H9 (cell line): ENCODE results near the gene HEPHL1. TPM values are rescaled to one million over a fixed set of nuclear protein-coding genes. Genes with fewer than 3 reads are reported as not detected.

Experiments
- DNase-seq: peaks from one replicate; pipeline ENCODE4 v3.0.0-alpha.2; 2017
- H2AFZ ChIP-seq: one replicate; pipeline ENCODE4 v1.6.1; 2013; ENCODE audit warnings: mild to moderate bottlenecking, low read length, control low read depth, moderate library complexity
- H2AK5ac ChIP-seq: 2 replicates; pipeline ENCODE4 v1.6.1; 2013; ENCODE audit warnings: low read length, control low read depth, mixed read lengths; ENCODE audit not compliant: insufficient read length
- H2BK120ac ChIP-seq: one replicate; pipeline ENCODE4 v1.6.1; 2013; ENCODE audit warnings: low read depth, mild to moderate bottlenecking, low read length, control low read depth, inconsistent platforms; ENCODE audit not compliant: poor library complexity, severe bottlenecking
- H2BK12ac ChIP-seq: 2 replicates; pipeline ENCODE4 v1.6.1; 2013; ENCODE audit warnings: low read length, control low read depth, mixed read lengths, low read depth; ENCODE audit not compliant: insufficient read length
- H2BK15ac ChIP-seq: 2 replicates; pipeline ENCODE4 v1.6.1; 2013; ENCODE audit warnings: low read depth, low read length, control low read depth
- H2BK20ac ChIP-seq: one replicate; pipeline ENCODE4 v1.6.1; 2013; ENCODE audit warnings: low read depth, mild to moderate bottlenecking, low read length, control low read depth, inconsistent platforms; ENCODE audit not compliant: poor library complexity, severe bottlenecking
- H2BK5ac ChIP-seq: 2 replicates; pipeline ENCODE4 v1.6.1; 2013; ENCODE audit warnings: low read length, control low read depth, mixed read lengths; ENCODE audit not compliant: insufficient read length
- H3K14ac ChIP-seq: 2 replicates; pipeline ENCODE4 v1.6.1; 2013; ENCODE audit warnings: low read length, control low read depth; ENCODE audit not compliant: insufficient read depth
- H3K18ac ChIP-seq: 2 replicates; pipeline ENCODE4 v1.6.1; 2013; ENCODE audit warnings: low read depth, mild to moderate bottlenecking, mixed read lengths, low read length, control low read depth; ENCODE audit not compliant: insufficient read length
- H3K23ac ChIP-seq: 2 replicates; pipeline ENCODE4 v1.6.1; 2013; ENCODE audit warnings: low read length, control low read depth, mixed read lengths, low read depth; ENCODE audit not compliant: insufficient read length
- H3K23me2 ChIP-seq: 2 replicates; pipeline ENCODE4 v1.6.1; 2013; ENCODE audit warnings: low read depth, mild to moderate bottlenecking, mixed read lengths, low read length, control low read depth; ENCODE audit not compliant: insufficient read length, poor library complexity, severe bottlenecking
- H3K27ac ChIP-seq: 2 replicates; pipeline ENCODE4 v1.5.1; 2013; ENCODE audit warnings: low read length, control low read depth, mixed read lengths, low read depth; ENCODE audit not compliant: insufficient read length
- H3K27me3 ChIP-seq: 2 replicates; pipeline ENCODE4 v1.6.1; 2013; ENCODE audit warnings: low read length, control low read depth, inconsistent platforms; ENCODE audit not compliant: insufficient read depth
- H3K4ac ChIP-seq: 2 replicates; pipeline ENCODE4 v1.6.1; 2013; ENCODE audit warnings: low read depth, mild to moderate bottlenecking, control low read depth, inconsistent platforms, low read length, moderate library complexity
- H3K4me1 ChIP-seq: 2 replicates; pipeline ENCODE4 v1.6.1; 2013; ENCODE audit warnings: low read length, control low read depth, inconsistent platforms; ENCODE audit not compliant: insufficient read depth
- H3K4me2 ChIP-seq: 2 replicates; pipeline ENCODE4 v1.6.1; 2013; ENCODE audit warnings: low read length, control low read depth, mixed read lengths; ENCODE audit not compliant: insufficient read length, insufficient read depth
- H3K56ac ChIP-seq: 2 replicates; pipeline ENCODE4 v1.6.1; 2013; ENCODE audit warnings: low read depth, mild to moderate bottlenecking, mixed read lengths, low read length, control low read depth; ENCODE audit not compliant: insufficient read length
- H3K79me1 ChIP-seq: 2 replicates; pipeline ENCODE4 v1.6.1; 2013; ENCODE audit warnings: low read depth, mild to moderate bottlenecking, moderate library complexity, low read length, control low read depth, inconsistent platforms; ENCODE audit not compliant: insufficient read depth, poor library complexity, severe bottlenecking
- H3K79me2 ChIP-seq: 2 replicates; pipeline ENCODE4 v1.6.1; 2013; ENCODE audit warnings: low read length, control low read depth, inconsistent platforms; ENCODE audit not compliant: insufficient read depth
- H3K9ac ChIP-seq: 2 replicates; pipeline ENCODE4 v1.6.1; 2013; ENCODE audit warnings: low read length, control low read depth, mixed read lengths; ENCODE audit not compliant: insufficient read length; ENCODE audit errors: extremely low read depth
- H3K9me3 ChIP-seq: one replicate; pipeline ENCODE4 v1.6.1; 2013; ENCODE audit warnings: low read depth, low read length, inconsistent platforms; ENCODE audit not compliant: control insufficient read depth
- H3T11ph ChIP-seq: one replicate; pipeline ENCODE4 v1.6.1; 2013; ENCODE audit warnings: mild to moderate bottlenecking, low read length, control low read depth, inconsistent platforms
- H4K20me1 ChIP-seq: one replicate; pipeline ENCODE4 v1.6.1; 2013; ENCODE audit not compliant: control insufficient read depth, insufficient read length, insufficient read depth
- H4K5ac ChIP-seq: 2 replicates; pipeline ENCODE4 v1.6.1; 2013; ENCODE audit warnings: low read depth, mild to moderate bottlenecking, mixed read lengths, low read length, control low read depth; ENCODE audit not compliant: insufficient read length
- H4K8ac ChIP-seq: replicated peaks from 2 replicates; pipeline ENCODE4 v1.6.1; 2013; ENCODE audit warnings: low read length, control low read depth, mixed read lengths, low read depth; ENCODE audit not compliant: insufficient read length
- H4K91ac ChIP-seq: 2 replicates; pipeline ENCODE4 v1.6.1; 2013; ENCODE audit warnings: low read depth, mild to moderate bottlenecking, moderate library complexity, mixed read lengths, low read length, control low read depth; ENCODE audit not compliant: insufficient read length
- H3K27ac Mint-ChIP-seq, 3 experiments: 2 replicates in 2 of 3; 3 replicates in 1 of 3; pipeline ENCODE4 v1.8.0; 2020 to 2021; ENCODE audit warnings: mixed read lengths in 3 of 3, mild to moderate bottlenecking in 1 of 3, moderate library complexity in 1 of 3
- H3K27me3 Mint-ChIP-seq: 2 replicates; pipeline ENCODE4 v1.8.0; 2021; ENCODE audit warnings: low read depth, mild to moderate bottlenecking, moderate library complexity, mixed read lengths
- H3K36me3 Mint-ChIP-seq, 3 experiments: 2 replicates in 2 of 3; 3 replicates in 1 of 3; pipeline ENCODE4 v1.8.0; 2020 to 2021; ENCODE audit warnings: low read depth in 3 of 3, mixed read lengths in 3 of 3; ENCODE audit not compliant: insufficient read depth in 1 of 3
- H3K4me1 Mint-ChIP-seq, 2 experiments: 2 replicates each; pipeline ENCODE4 v1.8.0; 2020; ENCODE audit warnings: mixed read lengths in 2 of 2
- H3K4me3 Mint-ChIP-seq, 2 experiments: 2 replicates in 1 of 2; 3 replicates in 1 of 2; pipeline ENCODE4 v1.8.0; 2020 to 2021; ENCODE audit warnings: mild to moderate bottlenecking in 2 of 2, mixed read lengths in 2 of 2, moderate library complexity in 1 of 2
- H3K9me3 Mint-ChIP-seq, 2 experiments: 2 replicates in 1 of 2; 3 replicates in 1 of 2; pipeline ENCODE4 v1.8.0; 2020; ENCODE audit warnings: mild to moderate bottlenecking in 2 of 2, mixed read lengths in 2 of 2, moderate library complexity in 1 of 2
- WGBS: extraction: QIAGEN DNeasy Blood & Tissue Kit; methylation state at CpG from one replicate; pipeline ENCODE4 v1.1.7; 2013; ENCODE audit warnings: missing lambda C conversion rate, low lambda C conversion rate, mixed read lengths; ENCODE audit not compliant: insufficient read length; ENCODE audit errors: extremely low coverage; 5-methylcytosine and 5-hydroxymethylcytosine counted together
- total RNA-seq: library from RNA; stranded (reverse); gene quantifications from 2 replicates; pipeline ENCODE4 v1.2.1, GENCODE V29; 2021
- TF ChIP-seq, protein P1 (sequence below): fragments of 200-600 bp; sonication (generic); conservative IDR thresholded peaks from 3 replicates; pipeline ENCODE4 v1.8.0; 2021; ENCODE audit warnings: antibody characterized with exemption, mild to moderate bottlenecking

The HEPHL1 gene
- total RNA-seq, 1 experiment from 2014 or later, result not detected

DNA sequence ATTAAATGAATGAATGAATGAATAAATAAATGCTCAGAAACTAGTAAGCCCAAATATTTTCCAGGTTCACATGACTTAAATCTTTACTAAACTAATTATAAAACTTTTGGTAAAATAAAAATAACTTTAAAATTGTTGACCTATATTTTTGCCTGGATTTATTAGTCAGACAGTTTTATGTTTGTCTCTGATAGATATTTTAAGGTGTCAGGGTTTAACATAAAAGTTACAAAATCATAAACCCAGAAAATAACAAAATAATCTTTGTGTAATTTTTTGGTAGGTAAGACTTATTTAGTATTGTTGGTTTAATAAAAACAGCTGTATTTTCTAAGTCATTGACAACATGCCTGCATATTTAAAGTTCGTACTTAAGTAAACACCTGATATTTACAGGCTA is 27.4 kb upstream of the HEPHL1 start:
- H3K4me1 Mint-ChIP-seq, result no peaks in the 10 kb centered on the region
- H2BK20ac ChIP-seq, result no peak overlapping the region
- H3T11ph ChIP-seq, result no peak overlapping the region
- no peak overlapping the region for H3K4ac ChIP-seq
- peaks cover 1% of the 10 kb centered on the region; the same call in 1 of the 2 replicates for H3K27me3 Mint-ChIP-seq
- no peaks in the 10 kb centered on the region for H4K20me1 ChIP-seq
- H3K27ac ChIP-seq, result no peak overlapping the region
- H3K27me3 ChIP-seq, result no peaks in the 10 kb centered on the region
- H3K56ac ChIP-seq, result no peak overlapping the region
- H2BK5ac ChIP-seq, result no peak overlapping the region
- no peak overlapping the region for H4K5ac ChIP-seq
- no peaks in the 10 kb centered on the region for H3K79me2 ChIP-seq
- H3K4me3 Mint-ChIP-seq, result no peak overlapping the region
- no peak for DNase-seq
- no peak overlapping the region for H4K8ac ChIP-seq
- H2AFZ ChIP-seq, result no peak overlapping the region
- H3K9me3 ChIP-seq, result no peaks in the 10 kb centered on the region
- TF ChIP-seq, protein P1, sequence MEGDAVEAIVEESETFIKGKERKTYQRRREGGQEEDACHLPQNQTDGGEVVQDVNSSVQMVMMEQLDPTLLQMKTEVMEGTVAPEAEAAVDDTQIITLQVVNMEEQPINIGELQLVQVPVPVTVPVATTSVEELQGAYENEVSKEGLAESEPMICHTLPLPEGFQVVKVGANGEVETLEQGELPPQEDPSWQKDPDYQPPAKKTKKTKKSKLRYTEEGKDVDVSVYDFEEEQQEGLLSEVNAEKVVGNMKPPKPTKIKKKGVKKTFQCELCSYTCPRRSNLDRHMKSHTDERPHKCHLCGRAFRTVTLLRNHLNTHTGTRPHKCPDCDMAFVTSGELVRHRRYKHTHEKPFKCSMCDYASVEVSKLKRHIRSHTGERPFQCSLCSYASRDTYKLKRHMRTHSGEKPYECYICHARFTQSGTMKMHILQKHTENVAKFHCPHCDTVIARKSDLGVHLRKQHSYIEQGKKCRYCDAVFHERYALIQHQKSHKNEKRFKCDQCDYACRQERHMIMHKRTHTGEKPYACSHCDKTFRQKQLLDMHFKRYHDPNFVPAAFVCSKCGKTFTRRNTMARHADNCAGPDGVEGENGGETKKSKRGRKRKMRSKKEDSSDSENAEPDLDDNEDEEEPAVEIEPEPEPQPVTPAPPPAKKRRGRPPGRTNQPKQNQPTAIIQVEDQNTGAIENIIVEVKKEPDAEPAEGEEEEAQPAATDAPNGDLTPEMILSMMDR, result no peak
- no peak overlapping the region for H4K91ac ChIP-seq
- H3K23me2 ChIP-seq, result no peaks in the 10 kb centered on the region
- no peak overlapping the region for H2BK12ac ChIP-seq
- no CpG with 5 or more reads among the region's 1 CpG for WGBS
- no peak overlapping the region for H3K9ac ChIP-seq
- H3K27ac Mint-ChIP-seq, result no peak overlapping the region
- no peaks in the 10 kb centered on the region for H3K79me1 ChIP-seq
- H3K9me3 Mint-ChIP-seq, result peaks cover 14 to 15% of the 10 kb centered on the region in 2 experiments
- peaks cover 0 to 11% (median 0%) of the 10 kb centered on the region in 3 experiments; a peak in 5 of 7 replicates for H3K36me3 Mint-ChIP-seq
- H3K18ac ChIP-seq, result no peak overlapping the region
- no peak overlapping the region for H2AK5ac ChIP-seq
- no peak overlapping the region for H2BK120ac ChIP-seq
- H3K14ac ChIP-seq, result no peak overlapping the region
- H2BK15ac ChIP-seq, result no peak overlapping the region
- H3K4me1 ChIP-seq, result no peaks in the 10 kb centered on the region
- H3K4me2 ChIP-seq, result no peak overlapping the region
- H3K23ac ChIP-seq, result no peak overlapping the region
